Left renal cortex interstitium (tissue), 4 donors: ENCODE results near the gene MAP2K1. TPM values are rescaled to one million over a fixed set of nuclear protein-coding genes. Genes with fewer than 3 reads are reported as not detected.
"Not testable (repeated sequence)": the region's sequence is repeated elsewhere in the genome, so short reads cannot be mapped to it uniquely, and the experiment has no call there.

Experiments used
- DNase-seq, 4 donors: peaks; one replicate each; pipeline ENCODE4 v3.0.0-alpha.2; 2013; ENCODE audit warnings: low read depth in 4 of 4, low spot score in 2 of 4, missing footprints in 1 of 4
- polyA plus RNA-seq, 4 donors: library from polyadenylated mRNA; unstranded; fragments of 120-200 nt; gene quantifications; one replicate each; pipeline ENCODE4 v1.2.1, GENCODE V29; 2013; ENCODE audit not compliant: insufficient read length in 4 of 4

Gene MAP2K1
- polyA plus RNA-seq, 4 donors = 49.4 to 55.6 (median 52.1) TPM

DNA sequence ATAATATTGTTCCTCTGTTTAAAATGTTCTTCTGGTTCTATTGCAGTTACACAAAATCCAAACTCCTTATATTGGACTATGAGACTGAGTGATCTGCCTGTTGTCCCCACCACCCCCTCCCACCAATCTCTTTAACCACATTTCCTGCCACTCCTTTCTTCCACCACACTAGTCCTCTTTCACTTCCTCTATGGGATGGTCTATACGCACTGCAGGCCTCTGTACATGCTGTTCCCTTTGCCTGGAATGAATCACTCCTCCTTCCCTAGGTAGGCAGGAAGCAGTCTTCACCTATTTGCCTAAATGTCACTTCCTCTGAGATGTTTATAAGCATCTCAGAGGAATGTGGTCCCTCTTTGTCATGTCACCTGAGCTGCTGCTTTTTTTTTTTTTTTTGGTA, 4.0 kb downstream of the MAP2K1 start:
- DNase-seq = no peak

DNA sequence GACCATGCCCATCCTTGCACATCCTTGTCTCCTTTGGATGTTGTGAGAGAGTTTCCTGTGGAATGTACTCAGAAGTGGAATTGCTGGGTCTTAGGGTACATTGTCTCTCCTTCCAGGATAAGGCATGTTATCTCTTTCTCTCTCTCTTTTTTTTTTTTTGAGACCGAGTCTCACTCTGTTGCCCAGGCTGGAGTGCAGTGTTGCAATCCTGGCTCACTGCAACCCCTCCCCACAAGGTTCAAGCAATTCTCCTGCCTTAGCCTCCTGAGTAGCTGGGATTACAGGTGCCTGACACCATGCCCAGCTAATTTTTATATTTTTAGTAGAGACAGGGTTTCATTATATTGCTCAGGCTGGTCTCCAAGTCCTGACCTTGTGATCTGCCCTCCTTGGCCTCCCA, 6.3 kb downstream of the MAP2K1 start:
- DNase-seq = not testable (repeated sequence)

DNA sequence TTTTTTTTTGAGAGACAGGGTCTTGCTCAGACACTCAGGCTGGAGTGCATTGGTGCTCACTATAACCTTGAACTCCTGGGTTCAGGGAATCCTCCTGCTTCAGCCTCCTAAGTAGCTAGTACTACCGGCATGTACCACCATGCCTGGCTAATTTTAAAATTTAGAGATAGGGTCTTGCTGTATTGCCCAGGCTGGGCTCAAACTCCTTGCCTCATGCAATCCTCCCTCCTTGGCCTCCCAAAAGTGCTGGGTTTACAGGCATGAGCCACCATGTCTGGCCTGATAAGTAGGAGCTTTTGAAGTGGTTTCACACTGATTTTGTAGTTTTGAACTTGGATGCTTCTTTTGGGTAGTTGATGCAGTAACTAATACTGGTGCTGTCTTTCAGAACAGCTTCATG, 7.8 kb downstream of the MAP2K1 start:
- DNase-seq = no peak

DNA sequence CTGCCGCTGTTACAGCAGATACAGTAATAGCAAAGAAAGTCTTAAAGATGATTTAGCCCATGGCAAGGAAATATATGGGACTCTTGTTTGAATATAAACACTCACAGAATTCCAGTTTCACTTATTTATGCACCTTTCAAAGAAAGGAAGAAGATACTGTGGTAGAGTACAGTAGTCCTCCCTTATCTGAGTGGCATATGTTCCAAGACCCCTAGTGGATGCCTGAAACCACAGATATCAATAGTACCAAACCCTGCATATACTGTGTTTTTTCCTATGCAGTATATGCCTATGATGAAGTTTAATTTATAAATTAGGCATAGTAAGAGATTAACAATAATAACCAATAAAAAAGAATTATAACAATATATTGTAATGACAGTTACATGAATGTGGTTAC, 8.2 kb downstream of the MAP2K1 start:
- DNase-seq = no peak

DNA sequence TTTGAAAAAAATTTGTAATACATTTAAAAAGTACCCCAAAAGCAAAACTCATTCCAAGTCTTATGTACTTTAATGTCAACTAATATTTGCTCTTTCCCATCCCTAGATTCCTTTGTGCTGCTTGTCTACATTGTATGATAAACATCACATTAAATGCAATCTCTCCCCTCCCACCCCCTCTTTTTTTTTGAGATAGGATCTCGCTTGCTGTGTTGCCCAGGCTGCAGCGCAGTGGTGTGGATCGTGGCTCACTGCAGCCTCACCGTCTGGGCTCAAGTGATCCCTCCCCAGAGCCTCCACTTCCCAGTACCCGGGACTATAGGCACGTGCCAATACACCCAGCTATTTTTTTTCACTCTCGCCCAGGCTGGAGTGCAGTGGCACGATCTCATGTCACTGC, 12.6 kb downstream of the MAP2K1 start:
- no peak for DNase-seq

DNA sequence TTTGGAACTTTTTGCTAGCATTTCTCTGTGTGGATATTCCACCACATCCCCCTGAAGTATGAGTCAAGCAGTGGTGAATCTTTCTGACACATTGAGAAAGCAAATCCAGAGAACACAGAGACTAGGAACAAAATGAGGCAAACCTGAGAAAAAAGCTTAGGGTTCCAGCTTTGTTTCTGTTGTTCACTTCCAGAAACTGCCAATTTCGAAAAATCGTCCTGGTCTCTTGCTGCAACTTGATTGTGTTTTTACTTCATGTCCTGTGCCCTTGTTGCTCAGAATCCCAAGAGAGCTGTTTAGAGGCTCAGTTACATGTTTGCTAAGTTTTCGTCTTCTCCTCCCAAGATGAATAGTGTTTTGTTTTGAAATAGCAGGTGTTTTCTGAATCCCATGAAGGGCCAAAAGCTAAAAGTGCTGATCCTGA, 13.7 kb downstream of the MAP2K1 start:
- no peak for DNase-seq

DNA sequence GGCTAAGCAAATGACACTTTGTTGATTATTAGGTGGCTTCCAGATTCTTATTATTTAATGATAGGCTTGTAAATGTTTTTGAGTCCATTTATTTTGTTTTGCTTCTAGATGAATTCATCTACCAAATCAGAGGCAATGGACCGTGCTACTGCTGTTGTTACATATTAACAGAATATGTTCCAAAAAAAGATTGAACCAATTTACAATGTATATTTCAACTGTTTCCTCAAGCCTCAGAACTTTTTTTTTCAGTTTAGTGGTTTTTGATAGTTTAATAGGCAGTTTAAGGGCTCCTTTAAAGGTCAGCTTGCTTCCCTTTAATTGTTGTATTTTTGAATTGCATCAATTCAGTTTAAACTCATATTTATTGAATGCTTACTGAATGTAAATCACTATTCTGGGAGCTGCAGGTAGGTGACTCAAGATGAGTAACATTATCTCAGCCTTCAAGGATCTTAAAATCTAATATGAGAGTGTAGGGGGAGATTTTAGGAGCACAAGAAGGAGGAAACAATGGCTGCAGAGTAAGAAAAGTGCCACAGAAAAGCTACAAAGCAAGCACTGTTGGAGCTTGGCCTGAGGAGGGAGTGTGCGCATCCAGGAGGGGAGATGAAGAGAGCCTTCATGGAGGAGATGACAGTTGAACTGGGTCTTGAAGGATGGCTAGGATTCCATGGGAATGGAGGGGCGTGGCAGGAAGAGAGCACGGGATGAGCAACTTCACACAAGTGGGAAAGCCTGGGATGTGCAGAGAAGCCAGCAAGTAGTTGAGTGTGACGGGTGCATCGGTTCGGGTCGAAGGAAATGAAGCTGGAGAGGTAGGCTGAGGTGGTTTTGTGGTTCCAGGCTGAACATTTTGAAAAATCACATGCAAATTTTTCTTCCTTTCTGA, 14.7 kb downstream of the MAP2K1 start:
- DNase-seq = no peak

DNA sequence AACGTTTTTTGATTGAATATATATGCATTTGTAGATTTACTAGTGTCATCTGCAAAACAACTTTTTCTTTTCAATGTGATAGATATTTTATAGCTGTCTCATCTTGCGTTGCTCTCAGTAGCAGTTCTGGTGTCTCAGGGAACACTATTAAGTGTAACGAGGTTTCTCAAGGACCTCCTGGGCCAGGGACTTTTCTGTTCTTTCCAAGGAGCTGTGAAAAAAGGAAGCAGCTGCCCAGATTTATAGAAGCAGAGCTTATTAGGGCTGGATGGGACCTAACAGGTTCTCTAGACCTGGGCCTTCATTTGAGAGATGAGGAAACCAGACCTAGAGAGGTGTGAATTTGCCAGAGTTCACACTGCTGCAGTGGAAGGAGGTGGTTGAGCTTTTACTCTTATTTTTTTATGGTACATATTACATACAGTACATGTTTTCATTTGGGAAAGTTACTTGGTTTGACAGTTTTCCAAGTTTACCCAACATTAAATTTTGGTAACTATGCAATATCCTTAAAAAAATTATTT, 16.1 kb downstream of the MAP2K1 start:
- no peak for DNase-seq

DNA sequence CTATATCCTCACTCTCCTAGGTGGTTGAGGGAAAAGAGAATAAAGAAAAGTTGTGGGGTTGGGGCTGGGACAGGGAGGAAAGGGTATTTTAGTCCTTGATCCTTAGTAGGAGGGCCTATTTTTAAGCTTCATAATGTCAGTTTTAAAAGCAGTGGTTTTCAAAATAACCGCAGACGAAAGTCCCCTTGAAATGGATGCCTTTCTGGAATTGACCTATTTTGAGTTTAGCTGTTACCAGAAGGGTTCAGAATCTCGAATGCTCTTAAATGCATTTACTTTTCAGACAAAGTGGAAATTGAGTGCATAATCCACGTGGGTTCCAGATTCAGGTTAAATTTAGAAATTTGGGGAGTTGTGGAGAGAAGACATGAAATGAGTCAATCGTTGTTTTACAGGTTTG, 16.6 kb downstream of the MAP2K1 start:
- no peak for DNase-seq

DNA sequence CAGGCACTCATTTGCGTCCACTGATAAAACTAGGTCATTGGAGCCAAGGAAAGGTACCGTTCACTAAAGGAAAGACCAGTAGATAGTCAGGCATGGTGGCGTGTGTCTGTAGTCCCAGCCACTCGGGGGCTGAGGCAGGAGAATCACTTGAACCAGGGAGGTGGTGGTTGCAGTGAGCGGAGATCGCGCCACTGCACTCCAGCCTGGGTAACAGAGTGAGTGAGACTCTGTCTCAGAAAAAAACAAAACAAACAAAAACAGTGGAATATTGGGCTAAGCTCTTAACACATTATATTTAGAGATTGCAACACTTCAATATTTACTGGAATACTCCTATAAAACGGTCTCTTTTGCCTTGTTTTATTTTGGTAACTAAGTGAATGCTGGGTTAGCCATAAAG, 17.4 kb downstream of the MAP2K1 start:
- no peak for DNase-seq

DNA sequence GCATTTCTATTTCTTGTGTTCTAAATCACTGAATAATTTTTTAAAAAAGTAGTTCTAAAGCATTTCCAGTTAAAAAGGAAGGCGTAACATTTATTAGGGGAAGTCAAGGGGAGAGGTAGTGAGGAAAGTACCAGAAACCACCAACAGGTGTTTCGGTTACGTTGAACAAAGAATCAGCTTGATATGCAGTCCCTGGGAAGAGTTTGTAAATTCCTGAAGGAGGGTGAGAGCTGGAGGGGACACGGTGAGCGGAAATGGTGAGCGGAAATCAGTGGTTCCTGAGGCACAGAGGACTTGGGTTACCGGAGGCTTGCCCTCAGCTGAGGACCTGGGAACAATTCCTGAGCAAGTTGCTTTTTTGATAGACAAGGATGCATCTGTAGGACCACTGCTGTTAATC, 17.8 kb downstream of the MAP2K1 start:
- peak in 1 of 4 donors; percentile 38 for DNase-seq

DNA sequence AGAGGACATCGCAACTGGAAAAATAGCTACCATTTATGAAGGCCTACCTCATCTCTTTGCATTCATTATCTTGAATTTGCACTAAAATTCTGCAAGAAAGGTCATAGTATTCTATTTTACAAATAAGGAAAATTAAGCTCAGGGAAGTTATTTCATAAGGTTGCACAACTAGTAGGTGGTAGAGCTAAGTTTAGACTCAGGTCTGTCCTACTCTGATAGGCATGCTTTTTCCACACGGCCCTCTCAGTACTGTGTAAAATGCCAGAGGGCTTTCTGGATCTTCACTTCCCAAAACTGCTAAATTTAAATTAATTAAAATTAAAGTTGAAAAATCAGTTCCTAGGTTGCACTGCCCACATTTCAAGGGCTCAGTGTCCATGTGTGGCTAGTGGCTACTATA, 18.3 kb downstream of the MAP2K1 start:
- no peak for DNase-seq

DNA sequence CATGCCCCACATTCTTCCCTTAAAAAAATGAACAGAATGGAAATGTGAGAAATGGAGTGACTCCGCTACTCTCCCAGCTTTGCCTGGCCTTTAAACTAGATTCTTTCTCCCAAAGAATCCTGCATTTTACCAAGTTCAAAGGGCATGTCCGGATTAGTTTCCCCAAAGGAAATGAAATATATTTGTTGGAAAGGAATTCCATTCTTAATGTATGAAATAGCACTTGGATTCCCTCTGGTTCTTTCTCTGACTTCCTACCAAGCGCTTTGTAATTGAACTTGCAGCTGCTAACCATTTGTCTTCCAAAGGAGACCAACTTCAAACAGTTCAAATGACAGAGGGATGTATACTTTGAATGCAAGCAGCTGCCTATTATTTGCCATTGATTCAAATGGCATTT, 18.9 kb downstream of the MAP2K1 start:
- peak in 3 of 4 donors; percentile 32 to 68 (median 42) for DNase-seq

DNA sequence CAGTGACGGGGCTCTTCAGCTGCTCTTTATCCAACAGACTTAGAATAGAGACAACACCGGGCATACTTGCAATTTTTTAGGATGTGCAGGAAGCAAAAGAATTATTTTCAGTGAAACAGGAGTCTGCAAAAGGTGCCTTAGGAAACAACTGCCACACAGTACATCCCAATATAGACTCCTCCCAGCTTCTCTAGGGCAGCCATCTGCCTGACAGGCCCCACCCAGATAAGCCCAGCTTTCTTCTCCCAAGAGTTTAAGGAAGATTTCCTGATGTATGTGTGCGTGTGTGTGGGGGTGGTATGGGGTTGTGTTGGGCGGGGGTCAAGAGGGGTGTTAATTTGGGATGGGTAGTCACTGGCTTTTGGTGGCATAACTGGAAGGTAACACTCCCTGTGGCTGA, 21.5 kb downstream of the MAP2K1 start:
- DNase-seq = no peak

DNA sequence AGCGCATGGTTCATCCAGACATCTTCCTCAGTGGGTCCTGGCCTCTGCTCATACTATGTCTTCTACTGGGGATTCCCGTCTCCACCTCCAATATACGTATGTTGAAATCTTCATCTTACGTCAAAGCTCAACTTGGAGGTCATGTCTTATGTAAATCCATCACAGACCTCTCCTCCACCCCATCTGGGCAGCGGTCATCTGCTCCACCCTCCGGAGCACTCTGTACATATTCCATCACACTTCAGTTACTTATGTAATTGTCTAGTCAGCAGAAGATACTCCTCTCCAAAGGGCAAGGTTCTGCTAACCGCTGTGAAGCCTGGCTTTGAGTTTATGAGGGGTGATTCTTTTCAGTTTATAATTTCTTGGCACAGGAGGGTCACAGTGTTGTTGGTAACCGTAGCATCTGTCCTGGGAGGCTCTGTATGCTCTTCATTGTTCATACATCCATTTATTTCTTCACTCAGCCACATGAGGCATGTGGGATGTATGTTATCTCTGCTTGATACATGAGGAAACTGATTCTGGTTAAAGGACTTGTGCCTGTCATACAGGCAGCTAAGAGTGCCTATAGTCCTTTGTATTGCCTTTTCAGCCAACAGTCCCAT, 22.1 kb downstream of the MAP2K1 start:
- DNase-seq = no peak

DNA sequence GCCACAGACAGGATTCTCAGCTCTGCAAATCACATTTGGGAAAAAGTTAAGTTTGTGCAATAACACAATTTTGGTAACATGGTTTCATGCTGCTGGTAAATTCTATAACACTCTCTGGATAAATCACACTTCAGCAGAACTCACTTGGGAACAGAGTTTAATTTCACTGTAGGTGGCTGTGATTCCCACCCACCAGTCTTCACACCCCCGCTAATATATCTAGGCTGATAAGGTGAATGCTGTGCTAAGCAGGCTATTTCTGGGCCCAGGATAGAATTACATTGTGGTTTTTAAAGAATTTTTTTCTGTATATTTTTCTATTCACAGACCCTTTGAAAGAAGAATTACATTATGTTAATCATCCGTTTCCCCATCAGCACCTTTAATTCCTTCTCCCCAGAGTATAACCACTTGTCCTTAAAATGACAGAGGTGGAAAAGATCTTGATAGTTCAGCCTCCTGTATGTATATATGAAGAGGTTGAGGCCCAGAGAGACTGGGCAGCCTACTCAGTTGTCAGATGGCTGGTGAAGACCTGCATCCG, 22.9 kb downstream of the MAP2K1 start:
- DNase-seq = no peak

DNA sequence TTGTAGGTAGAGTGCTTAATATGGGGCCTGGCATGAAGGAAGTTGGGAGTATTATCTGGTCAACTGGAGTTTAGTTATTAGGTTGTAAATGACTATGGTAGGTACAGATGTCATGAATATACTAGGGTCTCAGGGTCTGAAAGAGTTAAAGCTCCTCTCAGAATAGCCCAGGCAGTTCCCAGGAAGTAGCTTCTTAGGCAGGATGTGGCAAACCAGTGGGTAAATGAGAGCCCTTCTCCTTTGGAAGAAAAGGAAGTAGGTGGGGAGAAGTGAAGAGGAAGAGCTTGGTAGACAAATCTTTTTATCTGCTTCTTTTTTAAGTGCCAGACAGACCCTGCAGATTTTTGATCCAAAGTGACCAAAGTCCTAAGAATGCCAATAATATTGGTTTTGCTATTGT, 24.5 kb downstream of the MAP2K1 start:
- DNase-seq = no peak

DNA sequence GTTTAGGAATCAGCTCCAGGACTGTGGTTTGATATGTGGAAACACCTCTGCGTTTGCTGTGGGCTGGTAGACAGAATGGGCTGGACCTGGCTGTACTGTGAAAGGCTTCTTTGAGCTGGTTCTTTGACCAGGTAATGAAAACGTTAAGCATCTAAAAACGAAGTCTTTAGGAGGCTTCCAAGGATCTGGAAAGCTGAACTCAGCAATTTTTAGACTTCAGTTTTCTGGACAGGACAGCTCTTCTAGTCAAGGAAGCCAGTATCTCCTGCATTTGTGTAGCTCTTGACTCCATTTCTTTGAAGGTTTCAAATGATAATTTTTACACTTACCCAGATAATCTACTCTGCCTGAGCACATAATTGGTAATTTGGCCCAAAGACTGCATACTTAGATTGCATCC, 25.5 kb downstream of the MAP2K1 start:
- DNase-seq = no peak

DNA sequence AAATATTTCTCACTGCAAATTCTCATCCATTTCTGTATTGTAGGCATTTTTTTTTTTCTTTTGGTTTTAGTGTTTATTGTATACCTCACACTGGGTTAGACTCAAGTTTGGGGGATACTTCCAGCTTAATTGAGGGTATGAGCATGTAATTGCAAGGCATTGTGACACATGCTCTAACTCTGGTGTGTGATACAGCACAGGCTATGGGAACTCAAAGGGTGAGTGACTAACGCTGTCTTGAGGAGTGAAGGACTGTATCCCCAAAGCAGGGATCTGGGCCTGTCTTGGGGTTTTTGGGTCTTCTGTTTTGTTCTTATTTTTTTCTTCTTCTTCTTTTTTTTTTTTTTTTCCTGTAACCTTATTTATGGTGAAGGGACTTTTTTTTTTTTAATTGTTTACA, 26.9 kb downstream of the MAP2K1 start:
- DNase-seq = no peak

DNA sequence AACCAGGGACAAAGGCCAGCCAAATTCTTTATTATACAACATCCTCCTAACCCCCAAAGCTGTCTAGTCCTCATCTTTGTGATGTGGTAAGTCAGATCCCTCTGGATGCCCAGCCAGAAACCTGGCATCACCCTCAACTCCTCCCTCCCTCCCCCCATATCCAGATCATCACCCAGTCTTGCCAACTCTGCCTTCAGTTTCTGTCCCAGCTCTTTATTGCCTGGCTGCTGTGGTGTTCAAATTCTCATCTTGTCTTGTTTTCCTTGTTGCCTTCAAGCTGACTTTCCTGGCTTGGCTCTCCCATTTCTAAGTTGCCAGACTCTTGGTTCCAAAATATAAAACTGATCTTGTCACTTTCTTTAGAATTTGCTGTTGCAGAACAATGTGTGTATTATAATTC, 28.6 kb downstream of the MAP2K1 start:
- no peak for DNase-seq

DNA sequence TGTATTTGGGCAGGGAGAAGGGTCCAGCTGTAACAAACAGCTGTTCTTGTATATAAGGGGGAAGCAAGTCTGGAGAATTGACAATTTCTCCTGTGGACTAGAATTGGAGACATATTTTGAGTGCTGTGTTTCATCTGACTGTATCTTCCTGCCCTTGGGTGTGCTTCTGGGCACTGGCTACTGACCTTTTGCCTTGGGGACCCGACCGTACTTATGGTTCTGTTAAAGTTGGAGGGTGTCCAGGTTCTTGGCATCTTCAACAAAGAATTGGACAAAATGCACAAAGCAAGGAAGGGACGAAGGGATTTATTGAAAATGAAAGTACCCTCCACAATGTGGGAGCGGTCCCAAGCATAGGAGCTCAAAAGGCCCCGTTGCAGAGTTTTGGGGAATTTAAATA, 31.0 kb downstream of the MAP2K1 start:
- DNase-seq = no peak

DNA sequence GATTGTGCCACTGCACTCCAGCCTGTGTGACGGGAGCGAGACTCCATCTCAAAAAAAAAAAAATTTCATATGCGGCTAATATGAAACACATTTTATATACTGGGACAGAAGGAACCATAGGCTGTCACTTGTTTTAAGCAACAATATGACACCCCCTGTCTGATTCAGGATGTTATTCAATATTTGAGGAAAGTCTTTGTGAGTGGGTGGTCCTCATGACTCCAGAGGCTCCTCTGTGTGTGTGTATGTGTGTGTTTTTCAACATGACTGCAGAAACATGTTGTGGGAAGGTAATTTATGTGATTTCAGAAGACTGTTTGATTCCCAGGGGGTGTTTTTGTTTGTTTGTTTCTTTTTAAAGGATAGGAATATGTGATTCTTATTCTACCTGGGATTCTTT, 32.8 kb downstream of the MAP2K1 start:
- no peak for DNase-seq
